ENCODE results near the gene ACTR3.

ACTR3 gene

GRCh38 chr2:113962692-113963480 lies 73.0 kb downstream of the ACTR3 start:
- no peak for DNase-seq (ENCODE audit: extremely low read depth, low read depth)
- no peak for TF ChIP-seq CTCF (IDR thresholded peaks at IDR 0.05; ENCODE audit: low read depth, low read length, missing control alignments)
- no peak overlapping the region for H3K4me3 ChIP-seq (replicated peaks; ENCODE audit: low read depth, low read length)

- no peak for TF ChIP-seq CTCF (IDR thresholded peaks at IDR 0.05; ENCODE audit: low read depth, low read length, missing control alignments)
- no peak overlapping the region for H3K4me3 ChIP-seq (replicated peaks; ENCODE audit: low read depth, low read length)
- no peak for DNase-seq (ENCODE audit: extremely low read depth, low read depth)
Observed at GRCh38 chr2:113963965-113964364, 74.1 kb downstream of the ACTR3 start.

- H3K4me3 ChIP-seq (replicated peaks; ENCODE audit: low read depth, low read length): no peak overlapping the region
- no peak for TF ChIP-seq CTCF (IDR thresholded peaks at IDR 0.05; ENCODE audit: low read depth, low read length, missing control alignments)
Observed at GRCh38 chr2:113964436-113964835, 74.5 kb downstream of the ACTR3 start.

DNA sequence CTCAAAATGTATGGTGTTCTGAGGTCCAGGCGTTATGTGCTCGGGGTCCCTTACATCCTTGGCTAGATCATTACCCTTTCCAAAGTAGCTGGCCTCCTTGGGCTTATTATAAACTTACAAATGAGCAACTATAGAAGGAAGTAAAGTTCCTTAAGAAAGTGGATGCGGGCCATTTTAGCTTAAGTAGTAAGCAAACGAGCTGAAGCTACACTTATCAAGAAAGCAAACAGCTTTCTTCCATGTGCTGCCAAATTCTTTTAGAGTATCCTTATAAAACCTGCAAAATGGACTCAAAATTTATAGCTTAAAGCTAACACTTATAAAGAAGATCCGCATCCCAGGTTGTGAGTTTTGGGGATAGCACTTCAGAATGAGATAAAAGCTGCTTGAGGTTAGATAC lies 75.3 kb downstream of the ACTR3 start:
- no peak for DNase-seq (ENCODE audit: extremely low read depth, low read depth)
- no peak overlapping the region for H3K4me3 ChIP-seq (replicated peaks; ENCODE audit: low read depth, low read length)
- no peak for TF ChIP-seq CTCF (IDR thresholded peaks at IDR 0.05; ENCODE audit: low read depth, low read length, missing control alignments)

More at GRCh38 chr2:113964436-113964835, 74.5 kb downstream of the ACTR3 start:
- no peak for DNase-seq (ENCODE audit: extremely low read depth, low read depth)

DNA sequence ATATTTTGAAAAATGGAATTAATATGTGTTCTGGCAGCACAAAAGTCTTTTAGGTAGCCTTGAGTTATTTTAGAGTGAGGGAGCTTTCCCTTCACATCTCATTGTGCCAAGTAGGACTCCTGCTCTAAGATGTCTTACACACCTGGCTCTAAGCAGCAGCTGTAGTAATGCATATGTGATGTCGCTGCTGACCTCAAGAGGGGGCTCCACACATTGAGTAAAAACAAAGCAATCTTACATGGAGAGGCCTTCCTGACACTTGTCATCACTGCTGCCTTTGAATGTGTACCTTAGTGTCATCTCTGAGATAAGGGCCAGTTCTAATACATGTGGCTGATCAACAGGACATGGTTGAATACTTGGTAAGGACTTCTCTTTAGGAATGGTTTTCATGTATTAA lies 75.8 kb downstream of the ACTR3 start:
- no peak for DNase-seq (ENCODE audit: extremely low read depth, low read depth)
- no peak overlapping the region for H3K4me3 ChIP-seq (replicated peaks; ENCODE audit: low read depth, low read length)
- TF ChIP-seq CTCF (IDR thresholded peaks at IDR 0.05; ENCODE audit: low read depth, low read length, missing control alignments): peak; percentile 55

GRCh38 chr2:113966171-113966570 lies 76.3 kb downstream of the ACTR3 start:
- no peak for DNase-seq (ENCODE audit: extremely low read depth, low read depth)
- H3K4me3 ChIP-seq (replicated peaks; ENCODE audit: low read depth, low read length): no peak overlapping the region
- no peak for TF ChIP-seq CTCF (IDR thresholded peaks at IDR 0.05; ENCODE audit: low read depth, low read length, missing control alignments)

- DNase-seq (ENCODE audit: extremely low read depth, low read depth): no peak
- no peak for TF ChIP-seq CTCF (IDR thresholded peaks at IDR 0.05; ENCODE audit: low read depth, low read length, missing control alignments)
- no peak overlapping the region for H3K4me3 ChIP-seq (replicated peaks; ENCODE audit: low read depth, low read length)
Observed at GRCh38 chr2:113966832-113967231, 76.9 kb downstream of the ACTR3 start.

Data from HFF-Myc (cell line).